Measurements from ENCODE around the gene HIRIP3.

DNA sequence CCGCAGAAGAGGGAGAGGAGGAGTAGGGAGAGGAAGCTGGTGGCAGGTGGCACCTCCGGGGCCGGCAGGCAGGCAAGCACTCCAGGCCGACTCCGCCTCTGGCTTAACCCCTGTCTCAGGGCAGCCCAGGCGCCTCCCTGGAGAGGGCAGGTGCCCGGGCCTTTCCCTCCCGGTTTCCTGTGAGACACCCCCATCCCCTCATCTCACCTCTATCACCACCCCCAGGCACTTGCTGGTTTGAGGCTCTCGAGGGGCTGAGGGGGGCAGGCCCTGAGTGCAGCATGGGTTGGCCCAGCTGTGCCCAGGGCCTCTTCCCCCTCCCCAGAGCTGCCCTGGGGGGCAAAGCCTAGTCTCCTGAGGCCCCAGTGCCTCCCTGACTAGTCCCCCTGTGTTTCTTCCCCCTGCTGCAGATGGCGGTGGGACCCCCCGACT, 9.4 kb upstream of the HIRIP3 start:
- TF ChIP-seq, protein P1, sequence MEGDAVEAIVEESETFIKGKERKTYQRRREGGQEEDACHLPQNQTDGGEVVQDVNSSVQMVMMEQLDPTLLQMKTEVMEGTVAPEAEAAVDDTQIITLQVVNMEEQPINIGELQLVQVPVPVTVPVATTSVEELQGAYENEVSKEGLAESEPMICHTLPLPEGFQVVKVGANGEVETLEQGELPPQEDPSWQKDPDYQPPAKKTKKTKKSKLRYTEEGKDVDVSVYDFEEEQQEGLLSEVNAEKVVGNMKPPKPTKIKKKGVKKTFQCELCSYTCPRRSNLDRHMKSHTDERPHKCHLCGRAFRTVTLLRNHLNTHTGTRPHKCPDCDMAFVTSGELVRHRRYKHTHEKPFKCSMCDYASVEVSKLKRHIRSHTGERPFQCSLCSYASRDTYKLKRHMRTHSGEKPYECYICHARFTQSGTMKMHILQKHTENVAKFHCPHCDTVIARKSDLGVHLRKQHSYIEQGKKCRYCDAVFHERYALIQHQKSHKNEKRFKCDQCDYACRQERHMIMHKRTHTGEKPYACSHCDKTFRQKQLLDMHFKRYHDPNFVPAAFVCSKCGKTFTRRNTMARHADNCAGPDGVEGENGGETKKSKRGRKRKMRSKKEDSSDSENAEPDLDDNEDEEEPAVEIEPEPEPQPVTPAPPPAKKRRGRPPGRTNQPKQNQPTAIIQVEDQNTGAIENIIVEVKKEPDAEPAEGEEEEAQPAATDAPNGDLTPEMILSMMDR (optimal IDR thresholded peaks at IDR 0.05 in 1 of 3, IDR thresholded peaks at IDR 0.05 in 1 of 3, conservative IDR thresholded peaks at IDR 0.05 in 1 of 3; ENCODE audit: extremely low read depth in 1 of 3, insufficient read depth in 2 of 3, low read length in 3 of 3) = no peak
- TF ChIP-seq EZH2 (IDR thresholded peaks at IDR 0.05; ENCODE audit: low read length) = no peak
